Measurements from ENCODE around the gene ZBTB38.

ZBTB38 gene, protein sequence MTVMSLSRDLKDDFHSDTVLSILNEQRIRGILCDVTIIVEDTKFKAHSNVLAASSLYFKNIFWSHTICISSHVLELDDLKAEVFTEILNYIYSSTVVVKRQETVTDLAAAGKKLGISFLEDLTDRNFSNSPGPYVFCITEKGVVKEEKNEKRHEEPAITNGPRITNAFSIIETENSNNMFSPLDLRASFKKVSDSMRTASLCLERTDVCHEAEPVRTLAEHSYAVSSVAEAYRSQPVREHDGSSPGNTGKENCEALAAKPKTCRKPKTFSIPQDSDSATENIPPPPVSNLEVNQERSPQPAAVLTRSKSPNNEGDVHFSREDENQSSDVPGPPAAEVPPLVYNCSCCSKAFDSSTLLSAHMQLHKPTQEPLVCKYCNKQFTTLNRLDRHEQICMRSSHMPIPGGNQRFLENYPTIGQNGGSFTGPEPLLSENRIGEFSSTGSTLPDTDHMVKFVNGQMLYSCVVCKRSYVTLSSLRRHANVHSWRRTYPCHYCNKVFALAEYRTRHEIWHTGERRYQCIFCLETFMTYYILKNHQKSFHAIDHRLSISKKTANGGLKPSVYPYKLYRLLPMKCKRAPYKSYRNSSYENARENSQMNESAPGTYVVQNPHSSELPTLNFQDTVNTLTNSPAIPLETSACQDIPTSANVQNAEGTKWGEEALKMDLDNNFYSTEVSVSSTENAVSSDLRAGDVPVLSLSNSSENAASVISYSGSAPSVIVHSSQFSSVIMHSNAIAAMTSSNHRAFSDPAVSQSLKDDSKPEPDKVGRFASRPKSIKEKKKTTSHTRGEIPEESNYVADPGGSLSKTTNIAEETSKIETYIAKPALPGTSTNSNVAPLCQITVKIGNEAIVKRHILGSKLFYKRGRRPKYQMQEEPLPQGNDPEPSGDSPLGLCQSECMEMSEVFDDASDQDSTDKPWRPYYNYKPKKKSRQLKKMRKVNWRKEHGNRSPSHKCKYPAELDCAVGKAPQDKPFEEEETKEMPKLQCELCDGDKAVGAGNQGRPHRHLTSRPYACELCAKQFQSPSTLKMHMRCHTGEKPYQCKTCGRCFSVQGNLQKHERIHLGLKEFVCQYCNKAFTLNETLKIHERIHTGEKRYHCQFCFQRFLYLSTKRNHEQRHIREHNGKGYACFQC (N-terminal part only)

DNA sequence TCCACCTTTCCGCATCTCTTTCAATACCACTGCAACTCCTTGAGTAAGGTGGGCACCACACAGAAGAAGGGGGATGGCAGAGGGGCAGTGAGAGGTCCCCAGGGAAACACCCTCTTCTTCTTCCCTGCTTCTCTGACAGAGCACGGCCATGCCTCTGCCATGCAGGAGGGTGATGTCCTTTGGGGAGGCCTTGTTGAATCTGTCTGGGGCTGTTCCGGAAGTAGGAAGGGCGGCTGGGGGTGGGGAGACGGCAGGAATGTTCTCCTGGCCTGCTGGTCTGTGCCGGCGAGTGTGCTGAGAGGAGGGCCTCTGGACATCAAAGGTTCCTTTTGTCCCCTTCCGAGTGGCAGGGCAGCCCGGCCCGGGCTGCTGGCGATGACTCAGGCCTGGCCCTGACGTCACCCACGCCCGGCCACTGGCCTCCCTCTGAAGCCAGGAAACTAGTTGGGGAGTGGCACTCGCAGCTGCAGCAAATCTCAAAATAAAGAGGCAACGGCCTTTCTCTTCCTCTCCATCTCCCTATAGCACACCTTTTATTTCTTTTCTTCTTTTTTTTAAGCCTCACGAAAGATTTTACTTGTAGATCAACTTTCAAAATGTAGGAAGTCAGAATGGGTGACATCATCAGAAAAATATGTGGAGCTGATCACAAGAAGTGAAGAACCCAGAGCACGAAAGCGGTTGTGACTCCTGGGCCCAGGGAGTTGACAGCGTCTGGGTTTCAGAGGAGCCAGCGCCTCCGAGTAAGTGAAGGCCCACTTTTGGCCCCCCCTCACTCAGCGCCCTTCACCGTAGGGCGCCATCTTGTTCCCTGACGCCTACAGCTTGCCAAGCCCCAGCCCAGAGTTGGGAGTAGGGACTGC is at the start of gene ZBTB38:
Gene ZBTB38 (plus strand): TSS at position 443 of the 863 bp plus-strand sequence. CDS start 73,885 bp downstream, outside the sequence.
- peak; percentile 87 for DNase-seq (ENCODE audit: low read depth)
- TF ChIP-seq, protein P1, sequence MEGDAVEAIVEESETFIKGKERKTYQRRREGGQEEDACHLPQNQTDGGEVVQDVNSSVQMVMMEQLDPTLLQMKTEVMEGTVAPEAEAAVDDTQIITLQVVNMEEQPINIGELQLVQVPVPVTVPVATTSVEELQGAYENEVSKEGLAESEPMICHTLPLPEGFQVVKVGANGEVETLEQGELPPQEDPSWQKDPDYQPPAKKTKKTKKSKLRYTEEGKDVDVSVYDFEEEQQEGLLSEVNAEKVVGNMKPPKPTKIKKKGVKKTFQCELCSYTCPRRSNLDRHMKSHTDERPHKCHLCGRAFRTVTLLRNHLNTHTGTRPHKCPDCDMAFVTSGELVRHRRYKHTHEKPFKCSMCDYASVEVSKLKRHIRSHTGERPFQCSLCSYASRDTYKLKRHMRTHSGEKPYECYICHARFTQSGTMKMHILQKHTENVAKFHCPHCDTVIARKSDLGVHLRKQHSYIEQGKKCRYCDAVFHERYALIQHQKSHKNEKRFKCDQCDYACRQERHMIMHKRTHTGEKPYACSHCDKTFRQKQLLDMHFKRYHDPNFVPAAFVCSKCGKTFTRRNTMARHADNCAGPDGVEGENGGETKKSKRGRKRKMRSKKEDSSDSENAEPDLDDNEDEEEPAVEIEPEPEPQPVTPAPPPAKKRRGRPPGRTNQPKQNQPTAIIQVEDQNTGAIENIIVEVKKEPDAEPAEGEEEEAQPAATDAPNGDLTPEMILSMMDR (IDR thresholded peaks at IDR 0.05; ENCODE audit: insufficient read depth, low read depth, low read length, missing control alignments), result no peak
- H3K4me3 ChIP-seq (ENCODE audit: low read length), result peak within 1 kb of the TSS; percentile 43

DNA sequence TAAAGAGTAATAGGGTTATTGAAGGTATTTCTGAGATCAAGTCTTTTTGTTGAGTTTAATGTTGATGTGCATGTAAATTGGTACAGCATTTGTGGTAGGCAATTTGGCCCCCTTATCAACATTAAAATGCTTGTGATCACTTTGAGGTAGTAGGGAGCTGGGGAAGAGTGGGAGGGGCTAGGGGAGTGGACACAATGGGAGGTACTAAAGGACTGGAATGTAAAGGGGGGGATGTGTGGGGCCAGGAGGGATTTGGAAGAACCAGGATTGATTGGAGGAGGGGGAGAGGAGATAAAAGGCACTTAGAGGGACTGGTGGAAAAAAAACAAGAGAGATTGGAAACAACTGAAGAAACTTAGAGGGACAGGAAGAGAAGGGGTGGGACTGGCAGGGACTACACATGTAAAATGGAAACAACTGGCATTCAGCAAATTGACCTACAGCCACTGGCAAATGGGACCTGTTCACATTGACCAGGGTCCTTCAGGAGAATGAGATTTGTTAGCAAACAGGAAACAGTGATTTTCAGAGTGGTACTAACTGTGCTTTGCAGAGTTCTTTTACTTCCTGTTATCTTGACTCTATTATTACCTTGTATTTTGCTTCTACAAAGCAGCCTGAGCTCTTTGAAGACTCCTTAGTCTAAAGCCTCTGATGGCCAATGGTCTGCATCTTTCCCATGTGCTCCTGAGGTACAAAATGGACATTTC is 47.8 kb upstream of the ZBTB38 start:
- DNase-seq (ENCODE audit: low read depth), result no peak
- no peak overlapping the region for H3K4me3 ChIP-seq (ENCODE audit: low read length)
- TF ChIP-seq, protein P1 (IDR thresholded peaks at IDR 0.05; ENCODE audit: insufficient read depth, low read depth, low read length, missing control alignments), result no peak

DNA sequence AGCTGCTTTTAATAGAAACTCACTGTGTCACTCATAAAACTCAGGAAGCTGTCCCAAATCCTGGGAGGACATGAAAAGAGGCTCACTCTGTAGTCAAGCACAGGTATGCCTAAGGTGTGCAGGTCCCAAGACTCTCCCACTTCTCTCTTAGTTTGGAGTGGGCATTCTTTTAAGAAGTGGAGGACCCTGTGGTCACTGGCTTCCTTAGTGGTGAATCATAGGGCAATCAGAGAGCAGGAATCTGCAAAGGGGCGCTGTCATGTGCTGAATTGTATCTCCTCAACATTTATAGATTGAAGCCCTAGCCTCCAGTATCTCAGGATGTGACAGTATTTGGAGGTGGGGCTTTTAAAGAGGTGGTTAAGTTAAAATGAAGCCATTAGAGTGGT is 47.2 kb upstream of the ZBTB38 start:
- H3K4me3 ChIP-seq (ENCODE audit: low read length), result no peak overlapping the region
- TF ChIP-seq, protein P1 (IDR thresholded peaks at IDR 0.05; ENCODE audit: insufficient read depth, low read depth, low read length, missing control alignments), result no peak
- DNase-seq (ENCODE audit: low read depth), result no peak

DNA sequence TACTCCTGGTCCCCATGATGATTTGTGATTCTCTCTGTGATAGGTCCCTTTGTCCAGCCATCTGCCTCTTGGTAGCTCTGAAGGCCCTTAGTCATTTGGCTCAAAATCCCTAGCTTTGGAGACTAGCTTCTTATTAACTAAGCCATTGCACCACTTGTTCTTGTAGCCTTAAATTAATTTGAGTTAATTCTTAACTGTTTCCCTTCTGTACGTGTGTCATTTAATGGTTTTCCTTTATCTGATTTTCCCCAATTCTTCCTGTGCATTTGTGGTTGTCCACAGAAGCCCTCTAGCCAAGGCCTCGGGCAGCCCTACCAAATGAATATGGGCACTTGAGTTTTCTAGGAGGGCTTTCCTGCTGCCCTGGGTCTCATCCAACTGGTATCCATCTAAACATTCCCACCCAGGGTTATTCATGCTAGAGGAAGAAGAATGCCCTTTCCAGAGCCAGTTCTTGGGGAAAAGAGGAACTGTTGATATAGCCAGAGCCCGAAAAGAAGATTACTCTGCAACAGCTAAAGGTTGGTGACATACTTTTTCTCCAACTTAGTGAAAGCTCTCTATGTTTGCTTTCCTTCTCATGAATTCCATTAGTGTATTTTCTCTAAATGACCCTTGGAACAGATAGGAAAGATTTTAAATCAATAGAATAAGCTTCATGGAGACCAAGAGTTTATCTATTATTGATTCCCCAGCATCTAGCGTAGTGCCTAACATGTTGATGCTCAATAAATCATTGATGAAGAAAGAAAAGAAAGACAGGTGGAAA is 44.2 kb upstream of the ZBTB38 start:
- DNase-seq (ENCODE audit: low read depth), result no peak
- TF ChIP-seq, protein P1 (IDR thresholded peaks at IDR 0.05; ENCODE audit: insufficient read depth, low read depth, low read length, missing control alignments), result no peak
- H3K4me3 ChIP-seq (ENCODE audit: low read length), result no peak overlapping the region

DNA sequence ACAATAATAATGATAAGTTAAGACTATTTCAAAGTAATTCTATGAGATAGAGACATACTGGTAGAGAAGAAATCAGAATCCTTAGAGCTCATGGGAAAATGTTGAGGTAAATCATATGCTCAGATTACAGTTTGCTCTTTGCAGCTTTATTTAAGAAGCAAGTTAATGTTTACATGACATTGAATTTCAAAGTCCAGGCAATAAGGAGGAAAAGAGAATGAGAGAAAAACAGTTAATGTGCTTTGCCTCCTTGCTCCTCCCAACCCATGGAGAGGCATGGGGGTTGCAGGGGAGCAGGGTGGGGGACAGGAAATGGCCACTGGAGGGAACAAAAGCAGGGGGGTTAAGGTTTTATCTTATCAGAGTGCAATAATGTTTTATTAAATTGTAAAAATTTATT is 42.2 kb upstream of the ZBTB38 start:
- TF ChIP-seq, protein P1 (IDR thresholded peaks at IDR 0.05; ENCODE audit: insufficient read depth, low read depth, low read length, missing control alignments), result no peak
- no peak overlapping the region for H3K4me3 ChIP-seq (ENCODE audit: low read length)
- no peak for DNase-seq (ENCODE audit: low read depth)
